WTC11 (cell line): ENCODE measurements around the gene MTUS2. TPM values are rescaled to one million over a fixed set of nuclear protein-coding genes. Genes with fewer than 3 reads are reported as not detected.
A peak's percentile ranks its signal among the peaks of the same experiment; 100 is the strongest.

Experiments used
- ATAC-seq: fragments of 200-7000 bp; cut with Tn5 transposase; 2 replicates; pipeline ENCODE4 v1.10.0; 2021; ENCODE audit warnings: mild to moderate bottlenecking, moderate library complexity
- CTCF ChIA-PET: fragments of 300-600 bp; sonication (Branson Sonifier 250); formaldehyde crosslinking; loops from one replicate; lab custom pipeline; 2021; ENCODE audit warnings: antibody characterized with exemption; lab: Charles Lee
- POLR2A ChIA-PET: fragments of 350-600 bp; sonication (Branson Sonifier 250); formaldehyde crosslinking; loops from one replicate; lab custom pipeline; 2021; ENCODE audit warnings: antibody characterized with exemption; lab: Charles Lee
- DNase-seq: peaks from one replicate; pipeline ENCODE4 v3.0.0; 2021; ENCODE audit warnings: low spot score
- H3K27ac Mint-ChIP-seq: 2 replicates; pipeline ENCODE4 v1.8.0; 2021; ENCODE audit warnings: mixed read lengths
- H3K27me3 Mint-ChIP-seq: 2 replicates; pipeline ENCODE4 v1.8.0; 2021; ENCODE audit warnings: low read depth, mild to moderate bottlenecking, moderate library complexity, mixed read lengths
- H3K36me3 Mint-ChIP-seq: 2 replicates; pipeline ENCODE4 v1.8.0; 2021; ENCODE audit warnings: mixed read lengths
- H3K4me1 Mint-ChIP-seq: 2 replicates; pipeline ENCODE4 v1.8.0; 2022; ENCODE audit warnings: mixed read lengths
- H3K4me3 Mint-ChIP-seq: 2 replicates; pipeline ENCODE4 v1.8.0; 2021; ENCODE audit warnings: mild to moderate bottlenecking, moderate library complexity, mixed read lengths
- H3K9me3 Mint-ChIP-seq: 2 replicates; pipeline ENCODE4 v1.8.0; 2021; ENCODE audit warnings: mixed read lengths
- ATF1 ChIP-seq: sonication (generic); formaldehyde crosslinking; IDR thresholded peaks from 2 replicates; pipeline ENCODE4 v1.8.1; 2023; ENCODE audit warnings: mild to moderate bottlenecking, moderate library complexity, missing genetic modification reagents
- ETV6 ChIP-seq: sonication (generic); formaldehyde crosslinking; IDR thresholded peaks from 2 replicates; pipeline ENCODE4 v1.8.1; 2022; ENCODE audit warnings: mild to moderate bottlenecking, missing genetic modification reagents
- GABPB1 ChIP-seq: sonication (generic); formaldehyde crosslinking; IDR thresholded peaks from 2 replicates; pipeline ENCODE4 v1.8.1; 2023; ENCODE audit warnings: mild to moderate bottlenecking, missing genetic modification reagents
- GRHL2 ChIP-seq: fragments of 250-450 bp; sonication (Bioruptor Pico); IDR thresholded peaks from 2 replicates; pipeline ENCODE4 v1.8.0; 2022; ENCODE audit warnings: mild to moderate bottlenecking, moderate library complexity; ENCODE audit not compliant: insufficient replicate concordance, severe bottlenecking
- JUN ChIP-seq: sonication (generic); formaldehyde crosslinking; IDR thresholded peaks from 2 replicates; pipeline ENCODE4 v1.8.0; 2023; ENCODE audit warnings: mild to moderate bottlenecking, missing genetic modification reagents
- RELA ChIP-seq: sonication (generic); formaldehyde crosslinking; IDR thresholded peaks from 2 replicates; pipeline ENCODE4 v1.8.1; 2022; ENCODE audit warnings: missing genetic modification reagents, mild to moderate bottlenecking, borderline replicate concordance
- RORB ChIP-seq: fragments of 250-450 bp; sonication (Bioruptor Pico); IDR thresholded peaks from 2 replicates; pipeline ENCODE4 v1.9.0; 2021; ENCODE audit warnings: mild to moderate bottlenecking
- SMAD4 ChIP-seq: sonication (generic); formaldehyde crosslinking; IDR thresholded peaks from 2 replicates; pipeline ENCODE4 v1.8.0; 2022; ENCODE audit warnings: mild to moderate bottlenecking, missing genetic modification reagents
- ZMAT4 ChIP-seq: fragments of 250-450 bp; sonication (Bioruptor Pico); IDR thresholded peaks from 2 replicates; pipeline ENCODE4 v1.9.0; 2021; ENCODE audit warnings: mild to moderate bottlenecking
- ZNF219 ChIP-seq: sonication (generic); formaldehyde crosslinking; IDR thresholded peaks from 2 replicates; pipeline ENCODE4 v1.8.0; 2023; ENCODE audit warnings: missing genetic modification reagents, mild to moderate bottlenecking, borderline replicate concordance
- ZNF396 ChIP-seq: fragments of 250-450 bp; sonication (Bioruptor Pico); IDR thresholded peaks from 2 replicates; pipeline ENCODE4 v1.8.0; 2021; ENCODE audit warnings: mild to moderate bottlenecking, moderate library complexity, borderline replicate concordance
- ZNF416 ChIP-seq: fragments of 250-450 bp; sonication (Bioruptor Pico); IDR thresholded peaks from 2 replicates; pipeline ENCODE4 v1.9.0; 2021; ENCODE audit warnings: mild to moderate bottlenecking, inconsistent platforms
- total RNA-seq: library from RNA; stranded (reverse); gene quantifications from 3 replicates; pipeline ENCODE4 v1.2.3, GENCODE V29; 2021
- TF ChIP-seq, protein P1 (sequence below): fragments of 200-600 bp; IDR thresholded peaks from 2 replicates; pipeline ENCODE4 v1.8.0; 2022; ENCODE audit warnings: antibody characterized with exemption
- TF ChIP-seq, protein P2 (sequence below): sonication (generic); formaldehyde crosslinking; IDR thresholded peaks from 2 replicates; pipeline ENCODE4 v1.8.0; 2022; ENCODE audit warnings: mild to moderate bottlenecking, missing genetic modification reagents
- TF ChIP-seq, protein P3 (sequence below): fragments of 250-450 bp; sonication (Bioruptor Pico); IDR thresholded peaks from 2 replicates; pipeline ENCODE4 v1.9.0; 2021; ENCODE audit warnings: mild to moderate bottlenecking, borderline replicate concordance

MTUS2 gene
- total RNA-seq, 1 experiment from 2014 or later: 0.22 TPM

- H3K27me3 Mint-ChIP-seq: no peaks in the 10 kb centered on the region
- peaks cover 8% of the 10 kb centered on the region for H3K9me3 Mint-ChIP-seq
- no peak for TF ChIP-seq ATF1
- no peak overlapping the region for H3K4me3 Mint-ChIP-seq
- ChIA-PET POLR2A (interaction anchor here (0.7 kb wide), 1 partner anchor 733 kb away, joined by 4 read pairs; the partner anchor contains the start of gene SLC46A3), CTCF (interaction anchor here (0.7 kb wide), 1 partner anchor 20 kb away, joined by 3 read pairs; no protein-coding TSS in a partner anchor)
- H3K36me3 Mint-ChIP-seq: no peaks in the 10 kb centered on the region
- H3K27ac Mint-ChIP-seq: no peak overlapping the region
- DNase-seq (no peak), ATAC-seq (no peak)
- H3K4me1 Mint-ChIP-seq: peaks cover 8% of the 10 kb centered on the region; the same call in 1 of the 2 replicates
These were observed 631.8 kb downstream of the MTUS2 start for GRCh38 chr13:29451976-29452375.

DNA sequence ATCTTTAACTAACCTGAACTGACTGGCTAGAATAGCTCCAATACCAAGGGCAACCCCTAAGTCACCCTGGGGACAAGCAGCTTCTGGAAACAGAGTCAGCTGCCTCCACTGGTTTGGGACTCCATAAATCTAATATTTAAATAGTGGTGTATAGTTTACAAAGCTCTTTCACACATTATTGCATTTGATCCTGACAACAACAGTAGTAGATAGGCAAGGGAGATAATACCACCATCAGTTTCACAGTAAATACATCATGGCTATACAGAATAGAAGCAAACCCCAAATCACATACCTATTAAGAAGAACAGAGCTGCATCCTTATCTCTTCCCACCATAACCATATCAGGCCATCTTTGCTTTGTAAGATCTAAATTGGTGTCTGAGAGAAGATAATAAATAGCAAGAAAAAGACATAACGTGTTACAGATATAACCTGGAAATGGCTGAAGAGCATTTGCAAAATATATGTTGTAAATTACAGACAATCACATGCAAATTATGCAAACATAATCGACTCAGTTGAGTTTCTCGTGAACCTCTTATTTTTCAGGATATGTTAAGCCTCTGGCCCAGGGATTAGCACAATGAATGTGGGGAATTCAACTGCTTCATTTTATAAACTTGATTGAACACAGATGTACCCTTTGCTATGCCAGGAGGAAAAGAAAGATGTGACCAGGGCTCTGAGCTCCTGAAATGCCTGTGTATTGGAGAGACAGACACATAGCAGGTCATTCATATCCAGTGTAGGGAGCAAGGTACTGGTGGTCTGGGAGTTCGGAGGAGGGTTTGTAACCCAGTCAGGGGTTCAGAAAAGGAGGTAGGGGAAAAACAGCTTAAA, 632.9 kb downstream of the MTUS2 start:
- Mint-ChIP-seq H3K4me1 (peaks cover 8% of the 10 kb centered on the region; the same call in 1 of the 2 replicates), H3K36me3 (no peaks in the 10 kb centered on the region), H3K27me3 (no peaks in the 10 kb centered on the region), H3K4me3 (no peak overlapping the region), H3K9me3 (peaks cover 8% of the 10 kb centered on the region), H3K27ac (no peak overlapping the region)
- POLR2A ChIA-PET: interaction anchor here (0.6 kb wide), 1 partner anchor 42 kb away, joined by 5 read pairs; no protein-coding TSS in a partner anchor
- CTCF ChIA-PET: interaction anchor here (0.9 to 3.0 kb wide), 2 partner anchors 19 to 31 kb away, joined by 3 to 37 read pairs; no protein-coding TSS in a partner anchor
- ATAC-seq (no peak), DNase-seq (no peak)
- no peak for TF ChIP-seq ZMAT4 (CRISPR knock-in tag)
- TF ChIP-seq SMAD4 (CRISPR knock-in tag): no peak
- TF ChIP-seq ZNF219 (CRISPR knock-in tag): no peak

- H3K27ac Mint-ChIP-seq: no peak overlapping the region
- peaks cover 8% of the 10 kb centered on the region; the same call in 1 of the 2 replicates for H3K4me1 Mint-ChIP-seq
- H3K4me3 Mint-ChIP-seq: no peak overlapping the region
- no peaks in the 10 kb centered on the region for H3K27me3 Mint-ChIP-seq
- POLR2A ChIA-PET: no interaction called here
- peaks cover 12% of the 10 kb centered on the region for H3K9me3 Mint-ChIP-seq
- CTCF ChIA-PET: interaction anchor here (0.9 to 3.0 kb wide), 6 partner anchors 10 to 60 kb away, joined by 3 to 37 read pairs (median 8); no protein-coding TSS in a partner anchor
- no peaks in the 10 kb centered on the region for H3K36me3 Mint-ChIP-seq
- ATAC-seq (no peak), DNase-seq (no peak)
- no peak for TF ChIP-seq ZNF396 (CRISPR knock-in tag)
- no peak for TF ChIP-seq RELA (CRISPR knock-in tag)
- no peak for TF ChIP-seq ETV6 (CRISPR knock-in tag)
- TF ChIP-seq, all 79 proteins: peak for 0
These were observed 633.5 kb downstream of the MTUS2 start for GRCh38 chr13:29453617-29454011.

GRCh38 chr13:29454931-29455481, 634.9 kb downstream of the MTUS2 start:
- TF ChIP-seq, protein P1, sequence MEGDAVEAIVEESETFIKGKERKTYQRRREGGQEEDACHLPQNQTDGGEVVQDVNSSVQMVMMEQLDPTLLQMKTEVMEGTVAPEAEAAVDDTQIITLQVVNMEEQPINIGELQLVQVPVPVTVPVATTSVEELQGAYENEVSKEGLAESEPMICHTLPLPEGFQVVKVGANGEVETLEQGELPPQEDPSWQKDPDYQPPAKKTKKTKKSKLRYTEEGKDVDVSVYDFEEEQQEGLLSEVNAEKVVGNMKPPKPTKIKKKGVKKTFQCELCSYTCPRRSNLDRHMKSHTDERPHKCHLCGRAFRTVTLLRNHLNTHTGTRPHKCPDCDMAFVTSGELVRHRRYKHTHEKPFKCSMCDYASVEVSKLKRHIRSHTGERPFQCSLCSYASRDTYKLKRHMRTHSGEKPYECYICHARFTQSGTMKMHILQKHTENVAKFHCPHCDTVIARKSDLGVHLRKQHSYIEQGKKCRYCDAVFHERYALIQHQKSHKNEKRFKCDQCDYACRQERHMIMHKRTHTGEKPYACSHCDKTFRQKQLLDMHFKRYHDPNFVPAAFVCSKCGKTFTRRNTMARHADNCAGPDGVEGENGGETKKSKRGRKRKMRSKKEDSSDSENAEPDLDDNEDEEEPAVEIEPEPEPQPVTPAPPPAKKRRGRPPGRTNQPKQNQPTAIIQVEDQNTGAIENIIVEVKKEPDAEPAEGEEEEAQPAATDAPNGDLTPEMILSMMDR: peak; percentile 49; the same call in 1 of the 2 replicates
- peak; percentile 100 for TF ChIP-seq ZNF416 (CRISPR knock-in tag)
- no peak for TF ChIP-seq JUN (CRISPR knock-in tag)
- ATAC-seq (peak; percentile 98), DNase-seq (peak; percentile 44)
- Mint-ChIP-seq H3K4me1 (peaks cover 8% of the 10 kb centered on the region; the same call in 1 of the 2 replicates), H3K9me3 (peaks cover 12% of the 10 kb centered on the region), H3K4me3 (no peak overlapping the region), H3K27me3 (no peaks in the 10 kb centered on the region), H3K27ac (no peak overlapping the region), H3K36me3 (no peaks in the 10 kb centered on the region)
- POLR2A ChIA-PET: no interaction called here
- CTCF ChIA-PET: interaction anchor here (0.6 to 3.0 kb wide), 28 partner anchors 8 to 658 kb away, joined by 3 to 37 read pairs (median 3); no protein-coding TSS in a partner anchor

- Mint-ChIP-seq H3K27ac (no peak overlapping the region), H3K4me3 (no peak overlapping the region), H3K36me3 (no peaks in the 10 kb centered on the region), H3K27me3 (no peaks in the 10 kb centered on the region), H3K4me1 (peaks cover 8% of the 10 kb centered on the region; the same call in 1 of the 2 replicates), H3K9me3 (peaks cover 15% of the 10 kb centered on the region)
- DNase-seq: no peak
- ChIA-PET POLR2A (no interaction called here), CTCF (interaction anchor here (1.7 to 3.0 kb wide), 3 partner anchors 13 to 315 kb away, joined by 3 to 37 read pairs (median 15); no protein-coding TSS in a partner anchor)
- no peak for ATAC-seq
- TF ChIP-seq GABPB1 (CRISPR knock-in tag): no peak
- TF ChIP-seq, protein P2, sequence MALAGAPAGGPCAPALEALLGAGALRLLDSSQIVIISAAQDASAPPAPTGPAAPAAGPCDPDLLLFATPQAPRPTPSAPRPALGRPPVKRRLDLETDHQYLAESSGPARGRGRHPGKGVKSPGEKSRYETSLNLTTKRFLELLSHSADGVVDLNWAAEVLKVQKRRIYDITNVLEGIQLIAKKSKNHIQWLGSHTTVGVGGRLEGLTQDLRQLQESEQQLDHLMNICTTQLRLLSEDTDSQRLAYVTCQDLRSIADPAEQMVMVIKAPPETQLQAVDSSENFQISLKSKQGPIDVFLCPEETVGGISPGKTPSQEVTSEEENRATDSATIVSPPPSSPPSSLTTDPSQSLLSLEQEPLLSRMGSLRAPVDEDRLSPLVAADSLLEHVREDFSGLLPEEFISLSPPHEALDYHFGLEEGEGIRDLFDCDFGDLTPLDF (CRISPR knock-in tag): no peak
- TF ChIP-seq, protein P3, sequence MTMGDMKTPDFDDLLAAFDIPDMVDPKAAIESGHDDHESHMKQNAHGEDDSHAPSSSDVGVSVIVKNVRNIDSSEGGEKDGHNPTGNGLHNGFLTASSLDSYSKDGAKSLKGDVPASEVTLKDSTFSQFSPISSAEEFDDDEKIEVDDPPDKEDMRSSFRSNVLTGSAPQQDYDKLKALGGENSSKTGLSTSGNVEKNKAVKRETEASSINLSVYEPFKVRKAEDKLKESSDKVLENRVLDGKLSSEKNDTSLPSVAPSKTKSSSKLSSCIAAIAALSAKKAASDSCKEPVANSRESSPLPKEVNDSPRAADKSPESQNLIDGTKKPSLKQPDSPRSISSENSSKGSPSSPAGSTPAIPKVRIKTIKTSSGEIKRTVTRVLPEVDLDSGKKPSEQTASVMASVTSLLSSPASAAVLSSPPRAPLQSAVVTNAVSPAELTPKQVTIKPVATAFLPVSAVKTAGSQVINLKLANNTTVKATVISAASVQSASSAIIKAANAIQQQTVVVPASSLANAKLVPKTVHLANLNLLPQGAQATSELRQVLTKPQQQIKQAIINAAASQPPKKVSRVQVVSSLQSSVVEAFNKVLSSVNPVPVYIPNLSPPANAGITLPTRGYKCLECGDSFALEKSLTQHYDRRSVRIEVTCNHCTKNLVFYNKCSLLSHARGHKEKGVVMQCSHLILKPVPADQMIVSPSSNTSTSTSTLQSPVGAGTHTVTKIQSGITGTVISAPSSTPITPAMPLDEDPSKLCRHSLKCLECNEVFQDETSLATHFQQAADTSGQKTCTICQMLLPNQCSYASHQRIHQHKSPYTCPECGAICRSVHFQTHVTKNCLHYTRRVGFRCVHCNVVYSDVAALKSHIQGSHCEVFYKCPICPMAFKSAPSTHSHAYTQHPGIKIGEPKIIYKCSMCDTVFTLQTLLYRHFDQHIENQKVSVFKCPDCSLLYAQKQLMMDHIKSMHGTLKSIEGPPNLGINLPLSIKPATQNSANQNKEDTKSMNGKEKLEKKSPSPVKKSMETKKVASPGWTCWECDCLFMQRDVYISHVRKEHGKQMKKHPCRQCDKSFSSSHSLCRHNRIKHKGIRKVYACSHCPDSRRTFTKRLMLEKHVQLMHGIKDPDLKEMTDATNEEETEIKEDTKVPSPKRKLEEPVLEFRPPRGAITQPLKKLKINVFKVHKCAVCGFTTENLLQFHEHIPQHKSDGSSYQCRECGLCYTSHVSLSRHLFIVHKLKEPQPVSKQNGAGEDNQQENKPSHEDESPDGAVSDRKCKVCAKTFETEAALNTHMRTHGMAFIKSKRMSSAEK (CRISPR knock-in tag): no peak
- TF ChIP-seq RORB (CRISPR knock-in tag): no peak
- TF ChIP-seq GRHL2: no peak
These were observed 636.3 kb downstream of the MTUS2 start for GRCh38 chr13:29456419-29456818.
